HepG2 (cell line): ENCODE measurements around the gene PRCD. TPM values are rescaled to one million over a fixed set of nuclear protein-coding genes. Genes with fewer than 3 reads are reported as not detected.
A peak's percentile ranks its signal among the peaks of the same experiment; 100 is the strongest.

ENCODE experiments used
- ATAC-seq: fragments of 200-7000 bp; cut with Tn5 transposase; 3 replicates; pipeline ENCODE4 v1.9.1; 2020; ENCODE audit warnings: mild to moderate bottlenecking, moderate library complexity
- BruUV-seq: library from RNA; stranded (reverse); fragments of 400-500 nt; replicated peaks from 2 replicates; lab custom pipeline; 2021; lab: Mats Ljungman, UMichigan
- CTCF ChIA-PET: fragments of 300-600 bp; formaldehyde crosslinking; extraction: SDS; loops from one replicate; lab custom pipeline; 2021; ENCODE audit warnings: low total read pairs, inconsistent platforms, low intra/inter-chr PET ratio; lab: Yijun Ruan, JAX
- POLR2A ChIA-PET: fragments of 350-600 bp; sonication (Branson Sonifier 250); formaldehyde crosslinking; loops from one replicate; lab custom pipeline; 2020; ENCODE audit warnings: antibody characterized with exemption, inconsistent platforms; lab: Yijun Ruan, JAX
- DNase-seq: peaks from one replicate; pipeline ENCODE4 v3.0.0-alpha.2; 2015; ENCODE audit warnings: low spot score
- FAIRE-seq: peaks from 3 replicates; lab custom pipeline; 2011; peaks lifted over from hg19 to GRCh38; lab: Jason Lieb, UNC
- H2AFZ ChIP-seq: one replicate; pipeline ENCODE4 v1.6.1; 2011; ENCODE audit warnings: low read length, inconsistent platforms
- H3K27ac ChIP-seq: fragments of 300-600 bp; 3 replicates; pipeline ENCODE4 v1.8.0; 2011; ENCODE audit warnings: mixed run types, mild to moderate bottlenecking, mixed read lengths, low read length, inconsistent platforms; ENCODE audit not compliant: insufficient read depth; ENCODE audit errors: extremely low read length
- H3K27me3 ChIP-seq, 2 experiments: fragments of 200-600 bp in 1 of 2; 2 replicates in 1 of 2; 3 replicates in 1 of 2; pipeline versions ENCODE4 v1.6.0 to v1.8.0; 2011; ENCODE audit warnings: low read length in 2 of 2, mild to moderate bottlenecking in 2 of 2, moderate library complexity in 2 of 2, inconsistent platforms in 1 of 2; ENCODE audit not compliant: insufficient read depth in 2 of 2, control insufficient read depth in 1 of 2
- H3K36me3 ChIP-seq, 2 experiments: fragments of 200-600 bp in 1 of 2; replicated peaks in 1 of 2; 2 replicates in 1 of 2; 3 replicates in 1 of 2; pipeline versions ENCODE4 v1.5.1 to v1.8.0; 2011; ENCODE audit warnings: low read length in 2 of 2, inconsistent platforms in 1 of 2; ENCODE audit not compliant: insufficient read depth in 2 of 2, control insufficient read depth in 1 of 2
- H3K4me1 ChIP-seq: 2 replicates; pipeline ENCODE4 v1.5.1; 2012; ENCODE audit warnings: low read length, inconsistent platforms; ENCODE audit not compliant: insufficient read depth
- H3K4me2 ChIP-seq: 2 replicates; pipeline ENCODE4 v1.6.0; 2011; ENCODE audit warnings: low read depth, low read length, inconsistent platforms
- H3K4me3 ChIP-seq, 3 experiments: fragments of 200-600 bp in 1 of 3; sonication (generic), shearing (Covaris generic) in 1 of 3; replicated peaks in 1 of 3; 2 replicates each; pipeline ENCODE4 v1.5.1; 2011 to 2016; ENCODE audit warnings: low read length in 3 of 3, inconsistent platforms in 2 of 3, low read depth in 2 of 3, mild to moderate bottlenecking in 2 of 3, control low read depth in 1 of 3, mixed read lengths in 1 of 3; ENCODE audit not compliant: insufficient read depth in 1 of 3
- H3K79me2 ChIP-seq: one replicate; pipeline ENCODE4 v1.6.1; 2011; ENCODE audit warnings: low read length, inconsistent platforms; ENCODE audit not compliant: insufficient read depth
- H3K9ac ChIP-seq: 2 replicates; pipeline ENCODE4 v1.6.0; 2011; ENCODE audit warnings: mild to moderate bottlenecking, low read depth, low read length, inconsistent platforms; ENCODE audit not compliant: insufficient read depth
- H3K9me3 ChIP-seq: 2 replicates; pipeline ENCODE4 v1.5.1; 2012; ENCODE audit warnings: mild to moderate bottlenecking, low read length
- H4K20me1 ChIP-seq: 2 replicates; pipeline ENCODE4 v1.6.0; 2011; ENCODE audit warnings: inconsistent platforms, mild to moderate bottlenecking, low read length, moderate library complexity; ENCODE audit not compliant: insufficient read depth
- BHLHE40 ChIP-seq: IDR thresholded peaks from 2 replicates; pipeline ENCODE4 v1.6.1; 2011; ENCODE audit warnings: low read length, improper control_type of control experiment
- CREM ChIP-seq, 2 experiments: sonication (generic) in 1 of 2; formaldehyde crosslinking in 1 of 2; IDR thresholded peaks; 2 replicates each; pipeline versions ENCODE4 v1.4.0 to v1.6.1; 2016 to 2020; ENCODE audit warnings: antibody characterized with exemption in 1 of 2, mild to moderate bottlenecking in 1 of 2, missing genetic modification reagents in 1 of 2
- DZIP1 ChIP-seq: sonication (generic); formaldehyde crosslinking; IDR thresholded peaks from 2 replicates; pipeline ENCODE4 v1.5.0; 2020; ENCODE audit warnings: mild to moderate bottlenecking, missing genetic modification reagents
- HOXD1 ChIP-seq: sonication (generic); formaldehyde crosslinking; IDR thresholded peaks from 2 replicates; pipeline ENCODE4 v1.5.0; 2020; ENCODE audit warnings: missing genetic modification reagents
- MEIS2 ChIP-seq: sonication (generic); formaldehyde crosslinking; IDR thresholded peaks from 2 replicates; pipeline ENCODE4 v1.9.0; 2021; ENCODE audit warnings: mild to moderate bottlenecking, missing genetic modification reagents
- MXD1 ChIP-seq: sonication (generic); formaldehyde crosslinking; IDR thresholded peaks from 2 replicates; pipeline ENCODE4 v1.4.0; 2020; ENCODE audit warnings: mild to moderate bottlenecking, missing genetic modification reagents
- MXD4 ChIP-seq: IDR thresholded peaks from 2 replicates; pipeline ENCODE4 v1.6.1; 2016; ENCODE audit warnings: mild to moderate bottlenecking, missing biosample characterization, missing genetic modification reagents
- SAP130 ChIP-seq: IDR thresholded peaks from 2 replicates; pipeline ENCODE4 v1.6.1; 2016; ENCODE audit warnings: low read depth
- SMC3 ChIP-seq: IDR thresholded peaks from 2 replicates; pipeline ENCODE4 v1.6.1; 2011; ENCODE audit warnings: low read length, improper control_type of control experiment
- TARDBP ChIP-seq: sonication (generic); formaldehyde crosslinking; IDR thresholded peaks from 2 replicates; pipeline ENCODE4 v1.8.0; 2022; ENCODE audit warnings: mild to moderate bottlenecking, missing genetic modification reagents
- TRIM24 ChIP-seq: sonication (generic); formaldehyde crosslinking; IDR thresholded peaks from 2 replicates; pipeline ENCODE4 v1.8.0; 2022; ENCODE audit warnings: mild to moderate bottlenecking, missing genetic modification reagents
- ZFP41 ChIP-seq: sonication (generic); formaldehyde crosslinking; IDR thresholded peaks from 2 replicates; pipeline ENCODE4 v1.4.0; 2020; ENCODE audit warnings: mild to moderate bottlenecking, missing genetic modification reagents, borderline replicate concordance
- ZNF326 ChIP-seq: sonication (generic); formaldehyde crosslinking; IDR thresholded peaks from 2 replicates; pipeline ENCODE4 v1.4.0; 2020; ENCODE audit warnings: missing genetic modification reagents, borderline replicate concordance
- ZNF749 ChIP-seq: sonication (generic); formaldehyde crosslinking; IDR thresholded peaks from 2 replicates; pipeline ENCODE4 v1.8.0; 2022; ENCODE audit warnings: mild to moderate bottlenecking, missing genetic modification reagents, moderate library complexity, borderline replicate concordance
- ZNF891 ChIP-seq: sonication (generic); formaldehyde crosslinking; IDR thresholded peaks from 2 replicates; pipeline ENCODE4 v1.5.0; 2020; ENCODE audit warnings: mild to moderate bottlenecking, missing genetic modification reagents
- WGBS: methylation state at CpG from one replicate; pipeline ENCODE4 v1.1.6; 2017; ENCODE audit warnings: low lambda C conversion rate; 5-methylcytosine and 5-hydroxymethylcytosine counted together
- in situ Hi-C: cut with HindIII; loops from 2 replicates; pipeline ENCODE4 v1.10.0; 2017; ENCODE audit warnings: low pct_unique_long_range_greater_than_20kb; ENCODE audit not compliant: extremely low pct_ligation_motif_present
- intact Hi-C: fragments of 100-400 bp; cut with micrococcal nuclease; formaldehyde crosslinking; loops from one replicate; pipeline ENCODE4 v1.10.0; 2022; ENCODE audit not compliant: unreplicated experiment
- polyA plus RNA-seq, 8 experiments: library from polyadenylated mRNA; depleted of rRNA in 3 of 8; stranded (reverse) in 7 of 8; unstranded in 1 of 8; fragments of >200 nt; fragmentation: Illumina TruSeq in 4 of 8; extraction: Trizol in 4 of 8; gene quantifications; 2 replicates each; pipeline versions ENCODE4 v1.2.1 to v1.2.3, GENCODE V29; 2011 to 2016; ENCODE audit warnings: low read depth in 4 of 8, missing spikeins in 1 of 8, mixed read lengths in 1 of 8; ENCODE audit not compliant: insufficient read depth in 1 of 8
- total RNA-seq, 5 experiments: library from RNA; depleted of rRNA; stranded (reverse); fragments of >200 nt; fragmentation: Illumina TruSeq; extraction: Trizol; gene quantifications; 2 replicates each; pipeline ENCODE4 v1.2.3, GENCODE V29; 2016; ENCODE audit warnings: low read depth in 1 of 5
- TF ChIP-seq, protein P1 (sequence below): sonication (generic); formaldehyde crosslinking; IDR thresholded peaks from 2 replicates; pipeline ENCODE4 v1.8.0; 2022; ENCODE audit warnings: mild to moderate bottlenecking, missing genetic modification reagents
- TF ChIP-seq, protein P2 (sequence below): sonication (generic); formaldehyde crosslinking; IDR thresholded peaks from 2 replicates; pipeline ENCODE4 v1.5.1; 2020; ENCODE audit warnings: mild to moderate bottlenecking, moderate library complexity, missing genetic modification reagents

Gene PRCD
- total and polyA plus RNA-seq, 2 of the 13 experiments (the other 11 are each of a cell fraction or from before 2014, with no cell fraction given) = 0.51 TPM; not detected in 1

DNA sequence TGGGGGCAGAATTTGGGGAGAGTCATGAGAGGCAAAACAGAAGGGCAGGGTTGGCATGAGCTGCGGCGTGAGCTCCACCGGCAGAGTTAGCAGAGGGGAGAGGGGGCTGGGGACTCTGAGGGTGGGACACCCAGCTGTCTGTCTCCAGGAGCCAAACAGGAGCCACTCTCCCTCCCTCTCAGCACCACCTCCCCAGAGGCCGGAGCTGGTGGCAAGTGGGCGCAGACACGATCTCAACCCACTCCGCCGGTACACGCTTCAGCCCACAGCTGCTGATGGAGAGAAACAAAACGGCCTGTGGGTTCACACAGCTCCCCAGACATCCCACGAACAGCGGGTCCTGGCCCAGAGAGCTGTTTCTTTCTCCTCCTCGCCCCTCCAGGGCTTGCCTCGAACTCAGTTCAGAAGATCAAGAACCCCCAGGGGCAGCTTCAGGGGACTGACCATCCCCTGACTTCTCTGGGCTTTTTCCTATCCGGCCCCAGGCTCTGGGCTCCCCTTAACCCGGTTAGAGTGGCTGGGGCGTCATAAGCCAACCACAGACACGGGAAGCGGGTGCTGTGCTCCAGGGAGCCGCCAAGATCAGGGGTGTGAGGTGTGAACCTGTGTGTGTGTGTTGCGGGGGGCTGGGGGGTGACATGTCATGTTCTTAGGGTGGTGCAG is 46.2 kb upstream of the PRCD start:
- Histone ChIP-seq H4K20me1 (peaks cover 38% of the 10 kb centered on the region; the same call in 1 of the 2 replicates), H3K27me3 (no peaks in the 10 kb centered on the region), H3K4me1 (peaks cover 78% of the 10 kb centered on the region), H3K36me3 (0 out of 5 replicates have a peak, but pooled peaks cover 0 to 1% of the 10 kb centered on the region in 2 experiments), H3K79me2 (peaks cover 10% of the 10 kb centered on the region), H3K9ac (no peak overlapping the region), H3K4me3 (peak overlapping the region in 1 of 3 experiments; percentile 47; a peak in 1 of 6 replicates), H3K27ac (no peak overlapping the region), H3K9me3 (no peaks in the 10 kb centered on the region), H3K4me2 (peak overlapping the region; percentile 72), H2AFZ (no peak overlapping the region)
- ChIA-PET CTCF (no interaction called here), POLR2A (interaction anchor here (0.9 to 12.2 kb wide), 9 partner anchors 7 to 177 kb away, joined by 3 to 252 read pairs (median 3); partner anchors contain the start of genes PRPSAP1 and RHBDF2)
- in situ Hi-C loops (no loop called here), intact Hi-C loops (no loop called here)
- ATAC-seq = no peak
- no peak for FAIRE-seq
- DNase-seq = no peak
- WGBS = 83% methylated on average over 20 of the region's 21 CpGs
- BruUV-seq = no TSS peak
- 0 out of 2 replicates have a peak, but pooled peaks have one; percentile 18 for TF ChIP-seq DZIP1 (CRISPR knock-in tag)
- no peak for TF ChIP-seq TRIM24
- TF ChIP-seq BHLHE40 = no peak
- TF ChIP-seq MXD4 (CRISPR knock-in tag) = no peak
- TF ChIP-seq, protein P1, sequence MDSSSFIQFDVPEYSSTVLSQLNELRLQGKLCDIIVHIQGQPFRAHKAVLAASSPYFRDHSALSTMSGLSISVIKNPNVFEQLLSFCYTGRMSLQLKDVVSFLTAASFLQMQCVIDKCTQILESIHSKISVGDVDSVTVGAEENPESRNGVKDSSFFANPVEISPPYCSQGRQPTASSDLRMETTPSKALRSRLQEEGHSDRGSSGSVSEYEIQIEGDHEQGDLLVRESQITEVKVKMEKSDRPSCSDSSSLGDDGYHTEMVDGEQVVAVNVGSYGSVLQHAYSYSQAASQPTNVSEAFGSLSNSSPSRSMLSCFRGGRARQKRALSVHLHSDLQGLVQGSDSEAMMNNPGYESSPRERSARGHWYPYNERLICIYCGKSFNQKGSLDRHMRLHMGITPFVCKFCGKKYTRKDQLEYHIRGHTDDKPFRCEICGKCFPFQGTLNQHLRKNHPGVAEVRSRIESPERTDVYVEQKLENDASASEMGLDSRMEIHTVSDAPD (CRISPR knock-in tag) = 0 out of 2 replicates have a peak, but pooled peaks have one; percentile 18
- TF ChIP-seq TARDBP (CRISPR knock-in tag) = no peak
- no peak for TF ChIP-seq CREM (IDR thresholded peaks at IDR 0.05)
- TF ChIP-seq CREM (CRISPR knock-in tag; IDR thresholded peaks at IDR 0.05) = no peak
- no peak for TF ChIP-seq ZNF749 (CRISPR knock-in tag)
- no peak for TF ChIP-seq MEIS2 (CRISPR knock-in tag)
- no peak for TF ChIP-seq SMC3
- TF ChIP-seq SAP130 (CRISPR knock-in tag) = no peak
- TF ChIP-seq, protein P2, sequence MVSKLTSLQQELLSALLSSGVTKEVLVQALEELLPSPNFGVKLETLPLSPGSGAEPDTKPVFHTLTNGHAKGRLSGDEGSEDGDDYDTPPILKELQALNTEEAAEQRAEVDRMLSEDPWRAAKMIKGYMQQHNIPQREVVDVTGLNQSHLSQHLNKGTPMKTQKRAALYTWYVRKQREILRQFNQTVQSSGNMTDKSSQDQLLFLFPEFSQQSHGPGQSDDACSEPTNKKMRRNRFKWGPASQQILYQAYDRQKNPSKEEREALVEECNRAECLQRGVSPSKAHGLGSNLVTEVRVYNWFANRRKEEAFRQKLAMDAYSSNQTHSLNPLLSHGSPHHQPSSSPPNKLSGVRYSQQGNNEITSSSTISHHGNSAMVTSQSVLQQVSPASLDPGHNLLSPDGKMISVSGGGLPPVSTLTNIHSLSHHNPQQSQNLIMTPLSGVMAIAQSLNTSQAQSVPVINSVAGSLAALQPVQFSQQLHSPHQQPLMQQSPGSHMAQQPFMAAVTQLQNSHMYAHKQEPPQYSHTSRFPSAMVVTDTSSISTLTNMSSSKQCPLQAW (CRISPR knock-in tag) = no peak
- no peak for TF ChIP-seq ZFP41
- TF ChIP-seq HOXD1 (CRISPR knock-in tag) = no peak
- no peak for TF ChIP-seq MXD1 (CRISPR knock-in tag)
- no peak for TF ChIP-seq ZNF891 (CRISPR knock-in tag)
- peak; percentile 35; the same call in 1 of the 2 replicates for TF ChIP-seq ZNF326
